Transverse colon (tissue), 3 donors: ENCODE data around the gene RASGRP2.

Source experiments
- POLR2A ChIP-seq: fragments of 450-650 bp; IDR thresholded peaks from one replicate; pipeline ENCODE4 v1.6.1; 2016; ENCODE audit warnings: antibody characterized with exemption, mild to moderate bottlenecking, moderate library complexity
- POLR2AphosphoS5 ChIP-seq, 3 donors: sonication (generic); formaldehyde crosslinking; IDR thresholded peaks; one replicate each; pipeline ENCODE4 v1.6.1; 2016; ENCODE audit warnings: antibody characterized with exemption in 3 of 3

DNA sequence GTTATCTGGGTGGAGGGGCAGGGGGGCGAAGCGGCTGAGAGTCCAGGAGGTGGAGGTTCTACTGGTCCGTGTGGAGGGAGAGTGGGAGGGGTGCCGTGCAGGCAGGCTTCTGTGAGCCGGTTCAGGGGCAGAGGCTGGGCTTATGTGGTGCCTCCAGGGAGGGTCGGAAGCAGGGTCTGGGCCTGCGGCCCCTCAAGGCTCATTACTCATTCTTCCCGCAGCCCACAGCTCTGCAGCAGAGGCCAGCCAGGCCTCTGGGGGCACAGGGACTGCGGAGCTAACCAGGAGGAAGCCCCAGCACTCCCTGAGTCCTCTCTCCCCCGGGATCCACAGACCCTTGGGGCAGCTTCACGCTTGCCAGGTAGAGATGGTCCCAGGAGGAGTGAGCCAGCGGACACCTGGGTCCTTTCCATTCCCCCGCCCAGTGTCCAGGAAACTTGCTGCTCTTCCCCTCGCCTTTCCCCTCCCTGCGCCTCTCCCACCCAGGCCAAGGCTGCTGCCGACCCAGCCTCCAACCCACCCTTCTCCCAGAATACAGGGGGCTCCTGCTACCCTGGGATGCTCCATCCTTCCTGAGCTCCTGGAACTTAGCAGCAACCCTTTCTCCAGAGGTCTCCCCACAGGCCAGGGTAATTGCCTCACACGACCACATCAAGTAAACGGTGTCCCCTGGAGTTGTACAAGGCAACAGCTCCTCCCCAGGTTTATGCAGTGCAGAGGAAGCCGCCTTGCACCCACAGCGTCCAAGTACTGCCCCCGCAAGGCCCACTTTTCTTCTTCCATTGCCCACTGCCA is 27.3 kb downstream of the RASGRP2 start:
- TF ChIP-seq POLR2A, result no peak
- no peak for TF ChIP-seq POLR2AphosphoS5 (IDR thresholded peaks at IDR 0.05)
